ENCODE measurements around the gene FNDC3A.
"Not testable (repeated sequence)": the region's sequence is repeated elsewhere in the genome, so short reads cannot be mapped to it uniquely, and the experiment has no call there.

The FNDC3A gene

GRCh38 chr13:49157955-49158584, 182.4 kb downstream of the FNDC3A start:
- DNase-seq, result not testable (repeated sequence)

- DNase-seq, result not testable (repeated sequence)
Observed at GRCh38 chr13:49163162-49163561, 187.4 kb downstream of the FNDC3A start.

GRCh38 chr13:49164712-49165111, 189.0 kb downstream of the FNDC3A start:
- DNase-seq, result no peak

- DNase-seq, result no peak
Observed at GRCh38 chr13:49165798-49166752, 190.4 kb downstream of the FNDC3A start.

GRCh38 chr13:49171359-49171758, 195.6 kb downstream of the FNDC3A start:
- no peak for DNase-seq

- no peak for DNase-seq
Observed at GRCh38 chr13:49183672-49184325, 208.1 kb downstream of the FNDC3A start.

GRCh38 chr13:49184621-49185020, 208.9 kb downstream of the FNDC3A start:
- DNase-seq, result no peak

- DNase-seq, result no peak
Observed at GRCh38 chr13:49185264-49185663, 209.6 kb downstream of the FNDC3A start.

GRCh38 chr13:49190901-49191300, 215.2 kb downstream of the FNDC3A start:
- DNase-seq, result no peak

- no peak for DNase-seq
Observed at GRCh38 chr13:49206641-49207040, 230.9 kb downstream of the FNDC3A start.

- no peak for DNase-seq
Observed at GRCh38 chr13:49208619-49209018, 232.9 kb downstream of the FNDC3A start.

- DNase-seq, result no peak
Observed at GRCh38 chr13:49210114-49210513, 234.4 kb downstream of the FNDC3A start.

GRCh38 chr13:49210669-49211068, 235.0 kb downstream of the FNDC3A start:
- no peak for DNase-seq

GRCh38 chr13:49213539-49213938, 237.8 kb downstream of the FNDC3A start:
- no peak for DNase-seq

- DNase-seq, result no peak
Observed at GRCh38 chr13:49213997-49214916, 238.5 kb downstream of the FNDC3A start.

GRCh38 chr13:49214917-49215376, 239.2 kb downstream of the FNDC3A start:
- no peak for DNase-seq

- no peak for DNase-seq
Observed at GRCh38 chr13:49216334-49216733, 240.6 kb downstream of the FNDC3A start.

GRCh38 chr13:49217962-49218492, 242.3 kb downstream of the FNDC3A start:
- no peak for DNase-seq

- no peak for DNase-seq
Observed at GRCh38 chr13:49218493-49219051, 242.9 kb downstream of the FNDC3A start.

- DNase-seq, result no peak
Observed at GRCh38 chr13:49219647-49220035, 243.9 kb downstream of the FNDC3A start.

GRCh38 chr13:49220036-49220855, 244.5 kb downstream of the FNDC3A start, which contains the start of gene MLNR:
Gene MLNR, plus strand, starts transcription at chr13:49220338. Its CDS starts 0 bp downstream, at chr13:49220338.
- no peak for DNase-seq
